Panc1 (cell line): ENCODE results near the gene SLC2A1.

ENCODE experiments used
- POLR2AphosphoS5 ChIP-seq: IDR thresholded peaks from 2 replicates; pipeline ENCODE4 v1.6.1; 2012; ENCODE audit warnings: mild to moderate bottlenecking, low read depth, low read length, moderate library complexity
- SIN3A ChIP-seq: IDR thresholded peaks from 2 replicates; pipeline ENCODE4 v1.6.1; 2012; ENCODE audit warnings: low read depth, mild to moderate bottlenecking, low read length, moderate library complexity, borderline replicate concordance; ENCODE audit not compliant: insufficient read depth
- TCF7L2 ChIP-seq: IDR thresholded peaks from 2 replicates; pipeline ENCODE4 v1.6.1; 2011; ENCODE audit warnings: mild to moderate bottlenecking, low read depth, low read length, inconsistent platforms
- TF ChIP-seq, protein P1 (sequence below): fragments of 450-650 bp; IDR thresholded peaks from 2 replicates; pipeline ENCODE4 v1.5.1; 2017; ENCODE audit warnings: mild to moderate bottlenecking

DNA sequence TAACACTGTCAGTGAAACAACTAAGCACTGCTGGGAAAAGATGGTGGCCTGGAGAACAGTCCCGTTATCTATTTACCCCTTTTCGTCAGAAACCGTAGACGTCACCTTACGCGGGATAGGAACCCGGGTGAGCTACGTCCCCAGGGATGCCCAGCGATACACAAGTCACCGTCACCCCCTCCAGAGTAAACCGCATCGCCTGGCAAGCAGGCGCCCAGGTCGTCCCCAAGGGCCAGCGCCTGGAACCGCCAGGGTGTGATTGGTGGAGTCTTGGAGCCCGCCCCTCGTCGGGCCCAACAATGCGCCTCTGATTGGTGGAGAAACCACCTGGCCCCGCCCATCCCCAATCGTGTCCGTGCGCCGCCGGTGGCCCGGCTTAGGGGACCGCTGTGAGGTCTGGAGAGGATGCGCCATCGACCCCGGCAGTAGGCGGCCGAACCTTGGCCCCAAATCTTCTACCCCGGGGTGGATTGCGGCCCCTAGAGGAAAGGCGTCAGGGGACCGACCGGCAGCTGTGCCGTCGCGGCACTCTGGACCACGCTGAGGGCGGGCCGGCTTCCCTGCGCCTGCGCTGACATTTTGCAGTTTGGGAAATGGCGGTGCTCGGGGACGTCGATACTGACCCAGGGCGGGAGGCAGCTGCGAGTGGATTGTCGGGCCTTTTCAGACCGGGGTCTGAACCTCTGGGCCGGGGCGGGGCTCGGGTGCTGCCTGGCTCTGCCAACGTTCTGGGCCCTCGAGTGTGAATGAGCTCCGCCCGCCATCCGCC lies 34.4 kb downstream of the SLC2A1 start:
- TF ChIP-seq POLR2AphosphoS5 (peak; percentile 94), SIN3A (no peak), TCF7L2 (0 out of 2 replicates have a peak, but pooled peaks have one; percentile 51)
- TF ChIP-seq, protein P1, sequence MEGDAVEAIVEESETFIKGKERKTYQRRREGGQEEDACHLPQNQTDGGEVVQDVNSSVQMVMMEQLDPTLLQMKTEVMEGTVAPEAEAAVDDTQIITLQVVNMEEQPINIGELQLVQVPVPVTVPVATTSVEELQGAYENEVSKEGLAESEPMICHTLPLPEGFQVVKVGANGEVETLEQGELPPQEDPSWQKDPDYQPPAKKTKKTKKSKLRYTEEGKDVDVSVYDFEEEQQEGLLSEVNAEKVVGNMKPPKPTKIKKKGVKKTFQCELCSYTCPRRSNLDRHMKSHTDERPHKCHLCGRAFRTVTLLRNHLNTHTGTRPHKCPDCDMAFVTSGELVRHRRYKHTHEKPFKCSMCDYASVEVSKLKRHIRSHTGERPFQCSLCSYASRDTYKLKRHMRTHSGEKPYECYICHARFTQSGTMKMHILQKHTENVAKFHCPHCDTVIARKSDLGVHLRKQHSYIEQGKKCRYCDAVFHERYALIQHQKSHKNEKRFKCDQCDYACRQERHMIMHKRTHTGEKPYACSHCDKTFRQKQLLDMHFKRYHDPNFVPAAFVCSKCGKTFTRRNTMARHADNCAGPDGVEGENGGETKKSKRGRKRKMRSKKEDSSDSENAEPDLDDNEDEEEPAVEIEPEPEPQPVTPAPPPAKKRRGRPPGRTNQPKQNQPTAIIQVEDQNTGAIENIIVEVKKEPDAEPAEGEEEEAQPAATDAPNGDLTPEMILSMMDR: no peak
